HEK293T (cell line): ENCODE measurements around the gene LIN37.

Experiments
- BHLHE40 ChIP-seq: fragments of 450-650 bp; IDR thresholded peaks from 2 replicates; pipeline ENCODE4 v1.6.1; 2016; ENCODE audit warnings: mild to moderate bottlenecking, moderate library complexity, borderline replicate concordance
- CTBP1 ChIP-seq: fragments of 450-650 bp; IDR thresholded peaks from 2 replicates; pipeline ENCODE4 v1.6.1; 2016; ENCODE audit warnings: borderline replicate concordance
- ELF4 ChIP-seq: fragments of 450-650 bp; IDR thresholded peaks from 2 replicates; pipeline ENCODE4 v1.6.1; 2017; ENCODE audit warnings: antibody characterized with exemption
- FOXA1 ChIP-seq: fragments of 450-650 bp; IDR thresholded peaks from 2 replicates; pipeline ENCODE4 v1.6.1; 2016; ENCODE audit warnings: mild to moderate bottlenecking
- FOXM1 ChIP-seq: fragments of 450-650 bp; IDR thresholded peaks from 2 replicates; pipeline ENCODE4 v1.6.1; 2017; ENCODE audit warnings: mild to moderate bottlenecking, borderline replicate concordance
- HDGF ChIP-seq: fragments of 450-650 bp; IDR thresholded peaks from 2 replicates; pipeline ENCODE4 v1.6.1; 2017; ENCODE audit warnings: antibody characterized with exemption, borderline replicate concordance
- L3MBTL2 ChIP-seq: fragments of 450-650 bp; conservative IDR thresholded peaks from 2 replicates; pipeline ENCODE4 v1.6.1; 2016; ENCODE audit warnings: mild to moderate bottlenecking
- LEF1 ChIP-seq: fragments of 450-650 bp; IDR thresholded peaks from 2 replicates; pipeline ENCODE4 v1.6.1; 2017; ENCODE audit warnings: mild to moderate bottlenecking, borderline replicate concordance
- NFRKB ChIP-seq: fragments of 450-650 bp; IDR thresholded peaks from 2 replicates; pipeline ENCODE4 v1.6.1; 2016; ENCODE audit warnings: mild to moderate bottlenecking, moderate library complexity
- SP1 ChIP-seq: fragments of 450-650 bp; IDR thresholded peaks from 2 replicates; pipeline ENCODE4 v1.6.1; 2017
- SUZ12 ChIP-seq: fragments of 450-650 bp; IDR thresholded peaks from 2 replicates; pipeline ENCODE4 v1.6.1; 2016; ENCODE audit warnings: mild to moderate bottlenecking
- TARDBP ChIP-seq: fragments of 450-650 bp; IDR thresholded peaks from 2 replicates; pipeline ENCODE4 v1.6.1; 2016
- ZNF384 ChIP-seq: fragments of 450-650 bp; IDR thresholded peaks from 2 replicates; pipeline ENCODE4 v1.6.1; 2016
- TF ChIP-seq, protein P1 (sequence below): fragments of 450-650 bp; IDR thresholded peaks from 2 replicates; pipeline ENCODE4 v1.6.1; 2016

DNA sequence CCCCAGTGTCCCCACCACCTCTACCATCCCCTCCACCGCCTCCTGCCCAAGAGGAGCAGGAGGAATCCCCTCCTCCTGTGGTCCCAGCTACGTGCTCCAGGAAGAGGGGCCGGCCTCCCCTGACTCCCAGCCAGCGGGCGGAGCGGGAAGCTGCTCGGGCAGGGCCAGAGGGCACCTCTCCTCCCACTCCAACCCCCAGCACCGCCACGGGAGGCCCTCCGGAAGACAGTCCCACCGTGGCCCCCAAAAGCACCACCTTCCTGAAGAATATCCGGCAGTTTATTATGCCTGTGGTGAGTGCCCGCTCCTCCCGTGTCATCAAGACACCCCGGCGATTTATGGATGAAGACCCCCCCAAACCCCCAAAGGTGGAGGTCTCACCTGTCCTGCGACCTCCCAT is 27.7 kb upstream of the LIN37 start:
- TF ChIP-seq SUZ12 = no peak
- TF ChIP-seq SP1 = no peak
- TF ChIP-seq HDGF = no peak
- TF ChIP-seq FOXM1 = no peak
- TF ChIP-seq, protein P1, sequence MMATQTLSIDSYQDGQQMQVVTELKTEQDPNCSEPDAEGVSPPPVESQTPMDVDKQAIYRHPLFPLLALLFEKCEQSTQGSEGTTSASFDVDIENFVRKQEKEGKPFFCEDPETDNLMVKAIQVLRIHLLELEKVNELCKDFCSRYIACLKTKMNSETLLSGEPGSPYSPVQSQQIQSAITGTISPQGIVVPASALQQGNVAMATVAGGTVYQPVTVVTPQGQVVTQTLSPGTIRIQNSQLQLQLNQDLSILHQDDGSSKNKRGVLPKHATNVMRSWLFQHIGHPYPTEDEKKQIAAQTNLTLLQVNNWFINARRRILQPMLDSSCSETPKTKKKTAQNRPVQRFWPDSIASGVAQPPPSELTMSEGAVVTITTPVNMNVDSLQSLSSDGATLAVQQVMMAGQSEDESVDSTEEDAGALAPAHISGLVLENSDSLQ = no peak
- no peak for TF ChIP-seq TARDBP
- TF ChIP-seq L3MBTL2 = no peak
- TF ChIP-seq FOXA1 = no peak
- TF ChIP-seq CTBP1 = no peak
- no peak for TF ChIP-seq BHLHE40
- no peak for TF ChIP-seq ELF4
- TF ChIP-seq ZNF384 = no peak
- no peak for TF ChIP-seq LEF1
- TF ChIP-seq NFRKB = no peak
